ENCODE results near the gene TRRAP. TPM values are rescaled to one million over a fixed set of nuclear protein-coding genes. Genes with fewer than 3 reads are reported as not detected.
"Not testable (repeated sequence)": the region's sequence is repeated elsewhere in the genome, so short reads cannot be mapped to it uniquely, and the experiment has no call there.

Gene TRRAP
- total RNA-seq, 4 donors from 2014 or later, result 19.7 to 62.3 (median 31.1) TPM

GRCh38 chr7:98836811-98837629, 41.3 kb upstream of the TRRAP start:
- Histone ChIP-seq H3K4me1 (no peaks in the 10 kb centered on the region), H3K27me3 (no peaks in the 10 kb centered on the region), H3K36me3 (no peaks in the 10 kb centered on the region), H3K4me3 (no peak overlapping the region), H3K9me3 (no peaks in the 10 kb centered on the region), H3K27ac (no peak overlapping the region)
- intact Hi-C loops (cut with DNase I; ENCODE audit: low total_unique reads), result no loop called here
- DNase-seq, result no peak
- no peak for TF ChIP-seq POLR2A (IDR thresholded peaks at IDR 0.05)
- TF ChIP-seq CTCF (IDR thresholded peaks at IDR 0.05), result peak in 1 of 4 experiments; percentile 12

- DNase-seq, result no peak
- no peak overlapping the region for H3K27ac ChIP-seq
- no peaks in the 10 kb centered on the region for H3K36me3 ChIP-seq
- intact Hi-C loops (cut with DNase I; ENCODE audit: low total_unique reads), result no loop called here
- no peaks in the 10 kb centered on the region for H3K4me1 ChIP-seq
- H3K9me3 ChIP-seq, result no peaks in the 10 kb centered on the region
- no peaks in the 10 kb centered on the region for H3K27me3 ChIP-seq
- no peak overlapping the region for H3K4me3 ChIP-seq
- TF ChIP-seq POLR2A (IDR thresholded peaks at IDR 0.05), result no peak
- no peak for TF ChIP-seq CTCF (IDR thresholded peaks at IDR 0.05)
Measured at GRCh38 chr7:98837630-98837972, 40.7 kb upstream of the TRRAP start.

GRCh38 chr7:98840096-98840495, 38.2 kb upstream of the TRRAP start:
- Histone ChIP-seq H3K9me3 (no peaks in the 10 kb centered on the region), H3K4me3 (no peak overlapping the region), H3K4me1 (no peaks in the 10 kb centered on the region), H3K36me3 (no peaks in the 10 kb centered on the region), H3K27ac (no peak overlapping the region), H3K27me3 (no peaks in the 10 kb centered on the region)
- TF ChIP-seq CTCF (IDR thresholded peaks at IDR 0.05) (no peak), POLR2A (IDR thresholded peaks at IDR 0.05) (no peak)
- no peak for DNase-seq
- intact Hi-C loops (cut with DNase I; ENCODE audit: low total_unique reads), result loop anchor here (10.0 kb wide), 1 partner anchor 405 kb away; no protein-coding TSS in a partner anchor

GRCh38 chr7:98840722-98841121, 37.6 kb upstream of the TRRAP start:
- no peaks in the 10 kb centered on the region for H3K27me3 ChIP-seq
- no peaks in the 10 kb centered on the region for H3K36me3 ChIP-seq
- DNase-seq, result no peak
- intact Hi-C loops (cut with DNase I; ENCODE audit: low total_unique reads), result loop anchor here (10.0 kb wide), 1 partner anchor 406 kb away; no protein-coding TSS in a partner anchor
- H3K27ac ChIP-seq, result no peak overlapping the region
- H3K4me3 ChIP-seq, result no peak overlapping the region
- no peaks in the 10 kb centered on the region for H3K4me1 ChIP-seq
- TF ChIP-seq POLR2A (IDR thresholded peaks at IDR 0.05), result no peak
- TF ChIP-seq CTCF (IDR thresholded peaks at IDR 0.05), result no peak
- no peaks in the 10 kb centered on the region for H3K9me3 ChIP-seq

- intact Hi-C loops (cut with DNase I; ENCODE audit: low total_unique reads), result loop anchor here (10.0 kb wide), 1 partner anchor 407 kb away; no protein-coding TSS in a partner anchor
- Histone ChIP-seq H3K4me1 (no peaks in the 10 kb centered on the region), H3K36me3 (no peaks in the 10 kb centered on the region), H3K9me3 (no peaks in the 10 kb centered on the region), H3K27ac (no peak overlapping the region), H3K4me3 (no peak overlapping the region), H3K27me3 (no peaks in the 10 kb centered on the region)
- peak; percentile 28 to 41 for DNase-seq
- TF ChIP-seq CTCF (IDR thresholded peaks at IDR 0.05) (peak; percentile 78 to 94 (median 87)), POLR2A (IDR thresholded peaks at IDR 0.05) (no peak)
Measured at GRCh38 chr7:98841179-98841997, 36.9 kb upstream of the TRRAP start.

DNA sequence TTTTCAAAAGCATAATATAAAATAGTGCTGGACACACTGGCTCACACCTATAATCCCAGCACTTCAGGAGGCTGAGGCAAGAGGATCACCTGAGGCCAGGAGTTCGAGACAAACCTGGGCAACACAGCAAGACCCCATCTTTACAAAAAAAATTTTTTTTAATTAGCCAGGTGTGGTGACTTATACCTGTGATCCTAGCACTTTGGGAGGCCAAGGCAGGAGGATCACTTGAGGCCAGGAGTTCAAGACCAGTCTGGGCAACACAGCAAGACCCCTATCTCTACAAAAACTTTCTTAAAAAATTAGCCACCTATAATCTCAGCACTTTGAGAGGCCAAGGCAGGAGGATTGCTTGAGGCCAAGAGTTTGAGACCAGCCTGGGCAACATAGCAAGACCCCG, 35.8 kb upstream of the TRRAP start:
- H3K27me3 ChIP-seq, H3K4me1 ChIP-seq, H3K36me3 ChIP-seq, H3K9me3 ChIP-seq, DNase-seq, H3K27ac ChIP-seq, H3K4me3 ChIP-seq: not testable (repeated sequence)
- intact Hi-C loops (cut with DNase I; ENCODE audit: low total_unique reads), result loop anchor here (10.0 kb wide), 1 partner anchor 408 kb away; no protein-coding TSS in a partner anchor
